RWPE1 (cell line): Measurements from ENCODE around the gene LONP2.
A peak's percentile ranks its signal among the peaks of the same experiment; 100 is the strongest.

Experiments used
- CTCF ChIA-PET: fragments of 350-600 bp; sonication (Branson Sonifier 250); formaldehyde crosslinking; extraction: SDS; loops from one replicate; lab custom pipeline; 2021; lab: Yijun Ruan, JAX
- POLR2A ChIA-PET: fragments of 400-600 bp; formaldehyde crosslinking; extraction: SDS; loops from one replicate; lab custom pipeline; 2020; ENCODE audit warnings: antibody characterized with exemption; ENCODE audit not compliant: low non-redundant PET; lab: Yijun Ruan, JAX
- DNase-seq: peaks from one replicate; pipeline ENCODE4 v3.0.0; 2012; ENCODE audit warnings: low spot score
- H3K27ac ChIP-seq: fragments of 450-650 bp; 2 replicates; pipeline ENCODE4 v1.5.1; 2017
- CTCF ChIP-seq: fragments of 450-650 bp; conservative IDR thresholded peaks from 2 replicates; pipeline ENCODE4 v1.5.1; 2017; ENCODE audit warnings: low read depth, mild to moderate bottlenecking

The LONP2 gene

DNA sequence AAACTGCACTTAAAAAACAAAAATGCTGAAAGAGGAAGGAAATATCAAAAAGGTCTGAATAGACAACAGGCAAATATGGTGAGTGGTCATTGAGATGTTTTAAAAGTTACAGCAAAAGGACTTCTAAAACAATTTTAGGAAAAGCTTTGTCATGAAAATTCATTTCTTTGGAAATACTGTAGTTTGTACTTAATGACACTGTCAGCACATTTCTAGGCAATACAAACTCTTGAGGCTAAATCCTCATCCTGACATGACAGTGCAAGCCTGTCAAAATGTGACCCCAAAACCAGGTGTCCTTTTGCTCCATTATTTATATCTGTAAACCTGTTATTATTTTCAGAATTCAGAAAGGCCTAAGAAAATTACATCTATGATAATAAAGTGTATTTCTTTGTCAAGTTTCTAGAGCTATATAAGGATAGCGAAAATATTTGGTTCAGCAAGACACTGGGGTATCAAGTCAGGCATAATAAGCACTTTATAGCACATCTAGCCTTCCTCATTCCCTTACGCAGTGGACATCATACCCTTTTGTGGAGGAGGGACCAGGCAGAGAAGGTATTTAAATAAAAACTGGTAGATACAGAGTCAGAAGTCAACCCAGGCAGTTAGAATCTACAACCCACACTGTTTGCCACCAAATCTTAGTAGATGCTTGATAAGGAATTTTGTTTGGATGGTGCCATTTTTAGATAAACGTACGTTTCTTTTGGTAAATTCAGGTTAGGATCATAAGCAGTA is 112.7 kb downstream of the LONP2 start:
- DNase-seq = no peak
- TF ChIP-seq CTCF = no peak
- ChIA-PET POLR2A (no interaction called here), CTCF (no interaction called here)
- no peak overlapping the region for H3K27ac ChIP-seq

DNA sequence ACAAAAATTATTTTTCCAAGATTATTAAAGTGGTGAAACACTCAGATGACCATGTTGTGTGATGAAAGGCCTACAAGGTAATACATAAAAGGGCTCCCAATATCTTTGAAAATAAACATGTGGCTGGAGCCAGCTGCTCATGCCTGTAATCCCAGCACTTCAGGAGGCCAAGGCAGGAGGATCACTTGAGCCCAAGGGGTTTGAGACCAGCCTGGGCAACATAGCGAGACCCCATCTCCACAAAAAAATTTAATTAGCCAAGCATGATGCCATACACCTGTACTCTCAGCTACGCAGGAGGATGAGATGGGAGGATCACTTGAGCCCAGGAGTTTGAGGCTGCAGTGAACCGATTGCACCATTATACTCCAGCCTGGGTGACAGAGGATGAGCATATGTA is 114.3 kb downstream of the LONP2 start:
- no peak overlapping the region for H3K27ac ChIP-seq
- POLR2A ChIA-PET = no interaction called here
- TF ChIP-seq CTCF = no peak
- CTCF ChIA-PET = interaction anchor here (0.6 kb wide), 1 partner anchor 38 kb away, joined by 3 read pairs; no protein-coding TSS in a partner anchor
- DNase-seq = no peak

DNA sequence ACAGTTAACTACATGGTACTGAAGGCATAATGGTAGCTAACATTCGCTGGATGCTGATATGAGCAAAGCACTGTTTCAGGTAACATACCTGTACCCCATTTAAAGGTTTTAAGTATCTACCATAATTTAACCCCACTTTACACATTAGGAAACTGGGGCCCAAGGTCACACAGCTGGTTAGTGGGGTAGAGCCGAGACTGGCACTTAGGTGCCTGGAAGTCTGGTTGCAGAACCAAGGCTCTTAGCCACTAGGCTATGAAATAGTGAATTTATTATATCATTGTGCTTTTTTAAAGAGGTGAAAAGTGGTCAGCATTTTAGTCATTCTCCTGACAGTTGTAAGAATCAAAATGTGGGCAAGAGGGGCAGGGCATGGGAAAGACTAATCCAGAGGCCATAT is 115.9 kb downstream of the LONP2 start:
- DNase-seq = no peak
- POLR2A ChIA-PET = no interaction called here
- CTCF ChIA-PET = interaction anchor here (0.5 kb wide), 1 partner anchor 183 kb away, joined by 6 read pairs; no protein-coding TSS in a partner anchor
- TF ChIP-seq CTCF = no peak
- no peak overlapping the region for H3K27ac ChIP-seq

- no peak for TF ChIP-seq CTCF
- H3K27ac ChIP-seq = no peak overlapping the region
- ChIA-PET CTCF (interaction anchor here (0.7 kb wide), 1 partner anchor 85 kb away, joined by 5 read pairs; no protein-coding TSS in a partner anchor), POLR2A (no interaction called here)
- no peak for DNase-seq
Observed at GRCh38 chr16:48361012-48361411, 116.9 kb downstream of the LONP2 start.

- no peak overlapping the region for H3K27ac ChIP-seq
- POLR2A ChIA-PET = interaction anchor here (0.5 kb wide), 1 partner anchor 15 kb away, joined by 4 read pairs; no protein-coding TSS in a partner anchor
- TF ChIP-seq CTCF = no peak
- CTCF ChIA-PET = interaction anchor here (0.5 kb wide), 1 partner anchor 218 kb away, joined by 4 read pairs; no protein-coding TSS in a partner anchor
- no peak for DNase-seq
Observed at GRCh38 chr16:48361540-48362144, 117.5 kb downstream of the LONP2 start.

- H3K27ac ChIP-seq = peak overlapping the region; percentile 92
- CTCF ChIA-PET = interaction anchor here (0.6 to 2.0 kb wide), 5 partner anchors 12 to 258 kb away, joined by 3 to 5 read pairs (median 4); no protein-coding TSS in a partner anchor
- no peak for TF ChIP-seq CTCF
- DNase-seq = no peak
- POLR2A ChIA-PET = interaction anchor here (1.4 to 1.5 kb wide), 2 partner anchors 19 to 161 kb away, joined by 3 to 4 read pairs; no protein-coding TSS in a partner anchor
Observed at GRCh38 chr16:48365025-48365600, 121.0 kb downstream of the LONP2 start.
